K562 (cell line): Measurements from ENCODE around the gene EZH1. TPM values are rescaled to one million over a fixed set of nuclear protein-coding genes. Genes with fewer than 3 reads are reported as not detected.
A peak's percentile ranks its signal among the peaks of the same experiment; 100 is the strongest.

ENCODE experiments used
- CHCHD3 ChIP-seq: fragments of 250-450 bp; sonication (Bioruptor Pico); IDR thresholded peaks from 2 replicates; pipeline ENCODE4 v2.1.2; 2022; ENCODE audit warnings: mild to moderate bottlenecking
- FOXJ3 ChIP-seq: sonication (generic); formaldehyde crosslinking; IDR thresholded peaks from 2 replicates; pipeline ENCODE4 v1.4.0; 2020; ENCODE audit warnings: mild to moderate bottlenecking, missing genetic modification reagents
- GATAD2A ChIP-seq: fragments of 450-650 bp; IDR thresholded peaks from 2 replicates; pipeline ENCODE4 v1.6.1; 2017
- GTF2B ChIP-seq: IDR thresholded peaks from 2 replicates; pipeline ENCODE4 v1.6.1; 2011; ENCODE audit not compliant: insufficient read length; ENCODE audit errors: extremely low read depth
- HMGN3 ChIP-seq: IDR thresholded peaks from 2 replicates; pipeline ENCODE4 v1.6.1; 2011; ENCODE audit warnings: borderline replicate concordance, low read depth, mild to moderate bottlenecking, mixed read lengths, low read length; ENCODE audit not compliant: insufficient read length; ENCODE audit errors: extremely low read depth
- HNRNPL ChIP-seq: fragments of 200-400 bp; formaldehyde crosslinking; IDR thresholded peaks from 2 replicates; pipeline ENCODE4 v1.6.1; 2017; ENCODE audit warnings: low read depth, mild to moderate bottlenecking, low read length
- MAFK ChIP-seq: IDR thresholded peaks from 2 replicates; pipeline ENCODE4 v1.6.1; 2011; ENCODE audit warnings: low read length, improper control_type of control experiment
- MXI1 ChIP-seq: IDR thresholded peaks from 2 replicates; pipeline ENCODE4 v1.6.1; 2011; ENCODE audit warnings: low read depth, mild to moderate bottlenecking, improper control_type of control experiment, low read length
- NEUROD1 ChIP-seq: fragments of 150-350 bp; IDR thresholded peaks from 2 replicates; pipeline ENCODE4 v1.6.1; 2014; ENCODE audit warnings: borderline replicate concordance, low read length, low read depth; ENCODE audit not compliant: partially characterized antibody
- NR3C1 ChIP-seq: sonication (generic); formaldehyde crosslinking; IDR thresholded peaks from 2 replicates; pipeline ENCODE4 v1.8.1; 2022; ENCODE audit warnings: missing genetic modification reagents
- PCBP1 ChIP-seq: fragments of 200-400 bp; formaldehyde crosslinking; IDR thresholded peaks from 2 replicates; pipeline ENCODE4 v1.6.1; 2018; ENCODE audit warnings: mild to moderate bottlenecking, low read depth, low read length; ENCODE audit not compliant: poor library complexity, severe bottlenecking
- REST ChIP-seq, 2 experiments: fragments of 450-650 bp; formaldehyde crosslinking in 1 of 2; IDR thresholded peaks; 2 replicates each; pipeline versions ENCODE4 v1.4.0 to v1.6.1; 2014 to 2020; ENCODE audit warnings: mild to moderate bottlenecking in 2 of 2, borderline replicate concordance in 1 of 2, low read depth in 1 of 2
- TAF15 ChIP-seq: fragments of 200-400 bp; formaldehyde crosslinking; IDR thresholded peaks from 2 replicates; pipeline ENCODE4 v1.6.1; 2017; ENCODE audit warnings: mild to moderate bottlenecking, low read depth, low read length, moderate library complexity
- TEAD1 ChIP-seq, 2 experiments: fragments of 450-650 bp in 1 of 2; sonication (generic) in 1 of 2; formaldehyde crosslinking; IDR thresholded peaks; 2 replicates each; pipeline versions ENCODE4 v1.4.0 to v1.8.0; 2020 to 2022; ENCODE audit warnings: mild to moderate bottlenecking in 2 of 2, missing genetic modification reagents in 1 of 2
- ZBTB33 ChIP-seq: sonication (generic); formaldehyde crosslinking; IDR thresholded peaks from 2 replicates; pipeline ENCODE4 v1.8.1; 2023; ENCODE audit warnings: mild to moderate bottlenecking, missing genetic modification reagents
- ZNF143 ChIP-seq: sonication (generic); formaldehyde crosslinking; IDR thresholded peaks from 2 replicates; pipeline ENCODE4 v1.9.0; 2022; ENCODE audit warnings: mild to moderate bottlenecking, missing genetic modification reagents
- ZNF174 ChIP-seq: fragments of 250-450 bp; sonication (Bioruptor Pico); IDR thresholded peaks from 2 replicates; pipeline ENCODE4 v1.4.0; 2020; ENCODE audit warnings: mild to moderate bottlenecking
- polyA plus RNA-seq, 8 experiments: library from polyadenylated mRNA; depleted of rRNA in 4 of 8; stranded (reverse) in 5 of 8; unstranded in 3 of 8; fragments of >200 nt; fragmentation: Nextera tagmentation in 2 of 8; fragmentation: Illumina TruSeq in 1 of 8; extraction: Ambion mirVana in 2 of 8; extraction: Trizol in 1 of 8; gene quantifications; 2 replicates each; pipeline versions ENCODE4 v1.2.1 to v1.2.3, GENCODE V29; 2011 to 2014; ENCODE audit warnings: inconsistent platforms in 1 of 8, missing spikeins in 1 of 8
- total RNA-seq, 7 experiments: library from RNA; depleted of rRNA in 6 of 7; stranded (reverse); fragments of >200 nt in 6 of 7; fragmentation: Illumina TruSeq in 2 of 7; extraction: Trizol in 2 of 7; gene quantifications; 2 replicates each; pipeline versions ENCODE4 v1.2.1 to v1.2.3, GENCODE V29; 2011 to 2021; ENCODE audit warnings: low replicate concordance in 1 of 7

EZH1 gene
- total and polyA plus RNA-seq, 9 of the 15 experiments (the other 6 are each of a cell fraction or from before 2014, with no cell fraction given), result 8.6 to 40.8 (median 22.9) TPM

- TF ChIP-seq ZBTB33 (CRISPR knock-in tag), result peak; percentile 38; the same call in 1 of the 2 replicates
- no peak for TF ChIP-seq GTF2B
- TF ChIP-seq TAF15, result no peak
- TF ChIP-seq REST (IDR thresholded peaks at IDR 0.05; ENCODE audit: borderline replicate concordance), result peak; percentile 58; the same call in 1 of the 2 replicates
- TF ChIP-seq REST (CRISPR knock-in tag; IDR thresholded peaks at IDR 0.05; ENCODE audit: low read depth), result no peak
- peak; percentile 97 for TF ChIP-seq NEUROD1
- TF ChIP-seq ZNF174 (CRISPR knock-in tag), result no peak
- no peak for TF ChIP-seq HNRNPL
- no peak for TF ChIP-seq NR3C1 (CRISPR knock-in tag)
- TF ChIP-seq PCBP1, result no peak
- no peak for TF ChIP-seq FOXJ3 (CRISPR knock-in tag)
- peak in 1 of 2 experiments; percentile 89; a peak in 3 of 4 replicates for TF ChIP-seq TEAD1 (CRISPR knock-in tag; IDR thresholded peaks at IDR 0.05)
- TF ChIP-seq ZNF143 (CRISPR knock-in tag), result no peak
- TF ChIP-seq CHCHD3 (CRISPR knock-in tag), result 0 out of 2 replicates have a peak, but pooled peaks have one; percentile 39
- peak; percentile 92 for TF ChIP-seq MXI1
- TF ChIP-seq GATAD2A, result peak; percentile 97
- TF ChIP-seq MAFK, result 0 out of 2 replicates have a peak, but pooled peaks have one; percentile 3
- TF ChIP-seq HMGN3, result peak; percentile 97
Observed at GRCh38 chr17:42698736-42699414, 46.0 kb downstream of the EZH1 start (continued).
